GM18511 (cell line): ENCODE measurements around the gene EIF4EBP2.

Source experiments
- ATAC-seq: cut with Tn5 transposase; IDR thresholded peaks from one replicate; pipeline ENCODE4 v1.9.1; 2021; ENCODE audit warnings: mild to moderate bottlenecking, moderate library complexity; ENCODE audit not compliant: unreplicated experiment

Gene EIF4EBP2

GRCh38 chr10:70430493-70431445 lies 26.8 kb downstream of the EIF4EBP2 start:
- no peak for ATAC-seq

- ATAC-seq, result no peak
Measured at GRCh38 chr10:70432101-70432500, 28.2 kb downstream of the EIF4EBP2 start.

GRCh38 chr10:70432561-70433263 lies 28.8 kb downstream of the EIF4EBP2 start:
- ATAC-seq, result no peak

GRCh38 chr10:70433581-70434280 lies 29.8 kb downstream of the EIF4EBP2 start:
- no peak for ATAC-seq

- ATAC-seq, result no peak
Measured at GRCh38 chr10:70435241-70436085, 31.5 kb downstream of the EIF4EBP2 start.

GRCh38 chr10:70437721-70438120 lies 33.8 kb downstream of the EIF4EBP2 start:
- no peak for ATAC-seq

- no peak for ATAC-seq
Measured at GRCh38 chr10:70440296-70441160, 36.6 kb downstream of the EIF4EBP2 start.

- no peak for ATAC-seq
Measured at GRCh38 chr10:70441161-70441894, 37.4 kb downstream of the EIF4EBP2 start, which contains the start of gene NODAL. Gene NODAL (minus strand): TSS chr10:70441681. CDS start chr10:70441667, 14 bp downstream.

- no peak for ATAC-seq
Measured at GRCh38 chr10:70441895-70442309, 38.0 kb downstream of the EIF4EBP2 start.

- ATAC-seq, result no peak
Measured at GRCh38 chr10:70442332-70442988, 38.5 kb downstream of the EIF4EBP2 start.

- ATAC-seq, result no peak
Measured at GRCh38 chr10:70444744-70445143, 40.8 kb downstream of the EIF4EBP2 start.

GRCh38 chr10:70445718-70446657 lies 42.0 kb downstream of the EIF4EBP2 start:
- no peak for ATAC-seq

GRCh38 chr10:70448236-70448635 lies 44.3 kb downstream of the EIF4EBP2 start:
- no peak for ATAC-seq

GRCh38 chr10:70455213-70455630 lies 51.3 kb downstream of the EIF4EBP2 start:
- no peak for ATAC-seq

- ATAC-seq, result no peak
Measured at GRCh38 chr10:70456164-70456563, 52.2 kb downstream of the EIF4EBP2 start.

- ATAC-seq, result no peak
Measured at GRCh38 chr10:70457759-70458305, 53.9 kb downstream of the EIF4EBP2 start.
